IMR-90 (cell line): ENCODE data around the gene DND1. TPM values are rescaled to one million over a fixed set of nuclear protein-coding genes. Genes with fewer than 3 reads are reported as not detected.

Source experiments
- ATAC-seq: fragments of 200-7000 bp; cut with Tn5 transposase; 2 replicates; pipeline ENCODE4 v1.9.1; 2020; ENCODE audit warnings: low read depth, mild to moderate bottlenecking, moderate library complexity
- BruUV-seq: library from RNA; stranded (reverse); fragments of 400-500 nt; replicated peaks from 2 replicates; lab custom pipeline; 2021; lab: Mats Ljungman, UMichigan
- CTCF ChIA-PET: fragments of 300-600 bp; formaldehyde crosslinking; extraction: SDS; loops from one replicate; lab custom pipeline; 2021; ENCODE audit warnings: antibody characterized with exemption; lab: Yijun Ruan, JAX
- POLR2A ChIA-PET: fragments of 300-600 bp; sonication (Branson Sonifier 250); formaldehyde crosslinking; loops from one replicate; lab custom pipeline; 2022; ENCODE audit warnings: antibody characterized with exemption; ENCODE audit not compliant: unreplicated experiment; lab: Charles Lee
- DNase-seq: peaks from one replicate; pipeline ENCODE4 v3.0.0; 2013
- H2AFZ ChIP-seq: replicated peaks from 2 replicates; pipeline ENCODE3; 2013; ENCODE audit warnings: low read length, mild to moderate bottlenecking; ENCODE audit not compliant: poor library complexity
- H2AK5ac ChIP-seq: 2 replicates; pipeline ENCODE4 v1.6.1; 2013; ENCODE audit warnings: low read depth, low read length, inconsistent platforms
- H2AK9ac ChIP-seq: replicated peaks from 2 replicates; pipeline ENCODE3; 2013; ENCODE audit warnings: mild to moderate bottlenecking, low read depth, low read length, moderate library complexity; ENCODE audit not compliant: poor library complexity
- H2BK120ac ChIP-seq: 2 replicates; pipeline ENCODE4 v1.6.1; 2013; ENCODE audit warnings: low read depth, low read length, inconsistent platforms
- H2BK15ac ChIP-seq: 3 replicates; pipeline ENCODE4 v1.6.1; 2013; ENCODE audit warnings: low read depth, low read length, inconsistent platforms
- H2BK20ac ChIP-seq: 2 replicates; pipeline ENCODE4 v1.6.1; 2013; ENCODE audit warnings: low read depth, mild to moderate bottlenecking, inconsistent platforms, low read length, moderate library complexity
- H2BK5ac ChIP-seq: 2 replicates; pipeline ENCODE4 v1.6.1; 2013; ENCODE audit warnings: mild to moderate bottlenecking, low read depth, low read length, inconsistent platforms; ENCODE audit not compliant: poor library complexity, severe bottlenecking
- H3K14ac ChIP-seq: replicated peaks from 2 replicates; pipeline ENCODE4 v1.6.1; 2013; ENCODE audit warnings: low read depth, low read length, inconsistent platforms
- H3K18ac ChIP-seq: 2 replicates; pipeline ENCODE4 v1.6.1; 2013; ENCODE audit warnings: low read depth, low read length, control low read depth
- H3K23ac ChIP-seq: 2 replicates; pipeline ENCODE4 v1.6.1; 2013; ENCODE audit warnings: low read depth, low read length, inconsistent platforms
- H3K27ac ChIP-seq: 2 replicates; pipeline ENCODE4 v1.5.1; 2013; ENCODE audit warnings: mild to moderate bottlenecking, control low read depth, low read length; ENCODE audit not compliant: insufficient read depth
- H3K27me3 ChIP-seq: 2 replicates; pipeline ENCODE4 v1.6.1; 2013; ENCODE audit warnings: low read length; ENCODE audit not compliant: control insufficient read depth, insufficient read depth
- H3K36me3 ChIP-seq: 2 replicates; pipeline ENCODE4 v1.6.1; 2013; ENCODE audit warnings: low read length, mixed read lengths; ENCODE audit not compliant: control insufficient read depth, insufficient read depth
- H3K4ac ChIP-seq: 2 replicates; pipeline ENCODE4 v1.6.1; 2013; ENCODE audit warnings: low read depth, low read length, inconsistent platforms
- H3K4me1 ChIP-seq: 2 replicates; pipeline ENCODE4 v1.6.1; 2013; ENCODE audit warnings: low read length, mixed read lengths; ENCODE audit not compliant: control insufficient read depth, insufficient read depth
- H3K4me2 ChIP-seq: 2 replicates; pipeline ENCODE4 v1.6.1; 2013; ENCODE audit warnings: low read depth, mild to moderate bottlenecking, control low read depth, low read length, moderate library complexity
- H3K4me3 ChIP-seq: 2 replicates; pipeline ENCODE4 v1.5.1; 2013; ENCODE audit warnings: low read depth, mild to moderate bottlenecking, control low read depth, low read length, moderate library complexity; ENCODE audit not compliant: insufficient read depth
- H3K56ac ChIP-seq: 2 replicates; pipeline ENCODE4 v1.6.1; 2013; ENCODE audit warnings: low read length, inconsistent platforms; ENCODE audit not compliant: insufficient read depth; ENCODE audit errors: extremely low read depth
- H3K79me1 ChIP-seq, 2 experiments: 2 replicates each; pipeline ENCODE4 v1.6.1; 2013; ENCODE audit warnings: low read length in 2 of 2, inconsistent platforms in 1 of 2, low read depth in 1 of 2
- H3K9ac ChIP-seq: 2 replicates; pipeline ENCODE4 v1.6.1; 2013; ENCODE audit warnings: low read depth, low read length, control low read depth
- H3K9me1 ChIP-seq: 2 replicates; pipeline ENCODE4 v1.6.1; 2013; ENCODE audit warnings: low read length, inconsistent platforms; ENCODE audit not compliant: insufficient read depth
- H3K9me3 ChIP-seq: 2 replicates; pipeline ENCODE4 v1.6.1; 2013; ENCODE audit warnings: low read length; ENCODE audit not compliant: control insufficient read depth, insufficient read depth
- H4K20me1 ChIP-seq: 2 replicates; pipeline ENCODE4 v1.6.1; 2013; ENCODE audit warnings: low read length, inconsistent platforms; ENCODE audit not compliant: insufficient read depth
- H4K5ac ChIP-seq: 2 replicates; pipeline ENCODE4 v1.6.1; 2013; ENCODE audit warnings: mild to moderate bottlenecking, low read depth, low read length, control low read depth
- H4K8ac ChIP-seq, 2 experiments: 2 replicates each; pipeline ENCODE4 v1.6.1; 2013; ENCODE audit warnings: low read depth in 2 of 2, low read length in 2 of 2, control low read depth in 1 of 2, inconsistent platforms in 1 of 2
- H4K91ac ChIP-seq: 2 replicates; pipeline ENCODE4 v1.6.1; 2013; ENCODE audit warnings: low read depth, low read length, inconsistent platforms; ENCODE audit not compliant: insufficient read depth
- CEBPB ChIP-seq: IDR thresholded peaks from 2 replicates; pipeline ENCODE4 v1.6.1; 2012; ENCODE audit warnings: low read depth, low read length, improper control_type of control experiment
- CHD1 ChIP-seq: IDR thresholded peaks from 2 replicates; pipeline ENCODE4 v1.6.1; 2012; ENCODE audit warnings: low read depth, low read length, improper control_type of control experiment
- CTCF ChIP-seq: conservative IDR thresholded peaks from 2 replicates; pipeline ENCODE4 v1.5.1; 2012; ENCODE audit warnings: mild to moderate bottlenecking, low read depth, low read length, improper control_type of control experiment
- FOS ChIP-seq: fragments of 150-350 bp; IDR thresholded peaks from 2 replicates; pipeline ENCODE4 v1.6.1; 2016; ENCODE audit warnings: low read depth, low read length
- MAFK ChIP-seq: IDR thresholded peaks from 2 replicates; pipeline ENCODE4 v1.6.1; 2012; ENCODE audit warnings: low read depth, low read length, improper control_type of control experiment
- NFE2L2 ChIP-seq: fragments of 150-350 bp; IDR thresholded peaks from 2 replicates; pipeline ENCODE4 v1.6.1; 2016; ENCODE audit warnings: low read depth, mild to moderate bottlenecking, low read length
- RAD21 ChIP-seq: IDR thresholded peaks from 2 replicates; pipeline ENCODE4 v1.6.1; 2012; ENCODE audit warnings: low read length, improper control_type of control experiment
- RCOR1 ChIP-seq: IDR thresholded peaks from 2 replicates; pipeline ENCODE4 v1.6.1; 2012; ENCODE audit warnings: mild to moderate bottlenecking, low read length, improper control_type of control experiment; ENCODE audit not compliant: insufficient replicate concordance
- SMC3 ChIP-seq: fragments of 150-350 bp; IDR thresholded peaks from 2 replicates; pipeline ENCODE4 v1.6.1; 2016; ENCODE audit warnings: low read depth, mild to moderate bottlenecking, antibody characterized with exemption, low read length, moderate library complexity
- WGBS, 2 experiments: methylation state at CpG; one replicate each; pipeline versions ENCODE4 v1.1.5 to v1.1.7; 2013; ENCODE audit warnings: missing lambda C conversion rate in 2 of 2; ENCODE audit not compliant: insufficient read length in 1 of 2; ENCODE audit errors: extremely low coverage in 2 of 2; 5-methylcytosine and 5-hydroxymethylcytosine counted together
- dilution Hi-C: fragments of 300-500 bp; cut with HindIII; formaldehyde crosslinking; loops from one replicate; pipeline ENCODE4 v1.14.3; 2018; ENCODE audit warnings: low sequenced_read_pairs; ENCODE audit not compliant: unreplicated experiment
- in situ Hi-C: fragments of 300-500 bp; cut with MboI; formaldehyde crosslinking; loops from 3 replicates; pipeline ENCODE4 v1.14.3; 2019; ENCODE audit warnings: low sequenced_read_pairs, inconsistent platforms, mixed read lengths
- intact Hi-C: fragments of 100-400 bp; cut with micrococcal nuclease; formaldehyde crosslinking; loops from 2 replicates; pipeline ENCODE4 v1.10.0; 2022
- polyA plus RNA-seq, 3 experiments: library from polyadenylated mRNA; depleted of rRNA; stranded (reverse); fragments of >200 nt; gene quantifications; 2 replicates each; pipeline ENCODE4 v1.2.3, GENCODE V29; 2012; ENCODE audit warnings: low replicate concordance in 1 of 3
- total RNA-seq: library from RNA; depleted of rRNA; stranded (reverse); fragments of >200 nt; gene quantifications from 2 replicates; pipeline ENCODE4 v1.2.3, GENCODE V29; 2012

Gene DND1
- total and polyA plus RNA-seq, 2 of the 4 experiments (the other 2 are of a cell fraction) = under 0.01 to 0.67 TPM

GRCh38 chr5:140690376-140690932 lies 17.1 kb upstream of the DND1 start:
- Histone ChIP-seq H4K5ac (peak overlapping the region; percentile 70), H3K4ac (peak overlapping the region; percentile 96), H3K9me3 (no peaks in the 10 kb centered on the region), H2AK5ac (no peak overlapping the region; the same call in 1 of the 2 replicates), H3K4me1 (peaks cover 2% of the 10 kb centered on the region; the same call in 1 of the 2 replicates), H3K4me2 (peak overlapping the region; percentile 75), H2BK120ac (0 out of 2 replicates have a peak overlapping the region, but pooled peaks have one; percentile 73), H3K23ac (peak overlapping the region; percentile 94), H4K20me1 (no peaks in the 10 kb centered on the region), H4K91ac (peak overlapping the region; percentile 34; the same call in 1 of the 2 replicates), H4K8ac (peak overlapping the region; percentile 93 to 98), H2BK20ac (no peak overlapping the region), H2AFZ (peak overlapping the region; percentile 98), H2AK9ac (peak overlapping the region; percentile 89), H2BK5ac (peak overlapping the region; percentile 77), H3K36me3 (peaks cover 22% of the 10 kb centered on the region), H3K9ac (peak overlapping the region; percentile 94), H3K56ac (peak overlapping the region; percentile 85), H3K14ac (peak overlapping the region; percentile 97), H3K4me3 (peak overlapping the region; percentile 83), H3K18ac (no peak overlapping the region), H3K27me3 (no peaks in the 10 kb centered on the region), H3K27ac (peak overlapping the region; percentile 92), H3K79me1 (peaks cover 38 to 43% of the 10 kb centered on the region in 2 experiments), H3K9me1 (no peaks in the 10 kb centered on the region), H2BK15ac (0 out of 3 replicates have a peak overlapping the region, but pooled peaks have one; percentile 46)
- POLR2A ChIA-PET = interaction anchor here (0.7 to 0.9 kb wide), 2 partner anchors 10 to 653 kb away, joined by 4 read pairs; partner anchors contain the start of gene ZMAT2
- intact Hi-C loops = loop anchor here (10.0 kb wide), 1 partner anchor 446 kb away; no protein-coding TSS in a partner anchor
- dilution Hi-C loops = no loop called here
- BruUV-seq = no TSS peak
- WGBS, 2 experiments = no CpG with 5 or more reads among the region's 8 CpGs
- ATAC-seq = peak; percentile 3
- no peak for DNase-seq
- TF ChIP-seq CHD1 (no peak), CTCF (no peak), MAFK (no peak), NFE2L2 (no peak), RCOR1 (no peak), CEBPB (no peak), FOS (no peak), SMC3 (no peak), RAD21 (no peak)
- CTCF ChIA-PET = no interaction called here
- in situ Hi-C loops = loop anchor here (25.0 kb wide), 1 partner anchor 897 kb away; no protein-coding TSS in a partner anchor
